Dendritic cell treated with granulocyte-macrophage colony-stimulating factor and Interleukin-4, amounts not matched to agents 40 ng/mL and 50 ng/mL, for 4 days (primary cell): Measurements from ENCODE around the gene RAB40AL.
A peak's percentile ranks its signal among the peaks of the same experiment; 100 is the strongest.
"Not testable (repeated sequence)": the region's sequence is repeated elsewhere in the genome, so short reads cannot be mapped to it uniquely, and the experiment has no call there.

Experiments used
- H3K27ac Mint-ChIP-seq: one replicate; pipeline ENCODE4 v1.8.0; 2022; ENCODE audit warnings: mild to moderate bottlenecking, mixed read lengths
- H3K27me3 Mint-ChIP-seq: one replicate; pipeline ENCODE4 v1.8.0; 2022; ENCODE audit warnings: mild to moderate bottlenecking, mixed read lengths
- H3K36me3 Mint-ChIP-seq: one replicate; pipeline ENCODE4 v1.8.0; 2022; ENCODE audit warnings: low read depth, mixed read lengths
- H3K4me1 Mint-ChIP-seq: one replicate; pipeline ENCODE4 v1.8.0; 2022; ENCODE audit warnings: low read depth, mixed read lengths
- H3K4me3 Mint-ChIP-seq: one replicate; pipeline ENCODE4 v1.8.0; 2022; ENCODE audit warnings: mild to moderate bottlenecking, moderate library complexity, mixed read lengths
- H3K9me3 Mint-ChIP-seq: one replicate; pipeline ENCODE4 v1.8.0; 2022; ENCODE audit warnings: mixed read lengths
- intact Hi-C: fragments of 100-400 bp; cut with micrococcal nuclease; formaldehyde crosslinking; loops from one replicate; pipeline ENCODE4 v1.15.0; 2022

RAB40AL gene

DNA sequence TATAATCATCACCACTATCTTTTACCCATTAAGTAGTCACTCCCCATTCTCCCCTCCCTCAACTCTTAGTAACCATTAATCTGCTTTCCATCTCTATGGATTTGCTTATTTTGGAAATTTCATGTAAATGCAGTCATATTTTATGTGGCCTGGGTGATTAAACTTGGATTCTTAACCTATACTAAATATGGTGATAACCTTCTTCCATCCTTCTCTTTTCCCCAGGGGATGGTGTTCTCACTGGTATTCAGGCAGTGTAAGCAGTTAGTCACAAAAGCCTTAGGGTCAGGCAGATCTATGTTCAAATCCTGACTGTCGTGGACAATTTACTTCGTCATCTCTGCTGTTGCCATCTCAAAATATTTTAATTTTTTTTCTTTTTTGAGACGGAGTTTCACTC, 29.6 kb downstream of the RAB40AL start:
- Mint-ChIP-seq H3K4me1 (no peaks in the 10 kb centered on the region), H3K9me3 (peaks cover 28% of the 10 kb centered on the region), H3K27ac (no peak overlapping the region), H3K36me3 (no peaks in the 10 kb centered on the region), H3K27me3 (no peaks in the 10 kb centered on the region), H3K4me3 (no peak overlapping the region)
- intact Hi-C loops: no loop called here

DNA sequence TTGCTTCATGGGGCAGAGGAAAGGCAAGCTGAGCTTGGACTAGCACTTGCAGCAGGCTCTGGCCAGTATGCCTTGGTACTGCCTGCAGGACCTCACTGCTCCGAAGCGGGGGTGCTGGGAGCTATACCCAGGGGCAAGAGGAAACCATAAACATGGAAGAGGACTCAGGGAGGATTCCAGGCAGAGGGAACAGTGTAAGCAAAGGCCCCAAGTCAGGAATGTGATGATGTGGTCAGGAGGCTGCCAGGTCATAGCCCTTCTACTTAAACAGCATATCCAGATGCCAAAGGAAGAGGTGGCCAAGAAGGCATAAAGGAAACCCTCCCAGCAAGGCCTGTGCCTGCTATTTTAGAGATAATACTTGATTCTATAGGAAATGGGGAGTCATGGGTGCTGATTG, 31.1 kb downstream of the RAB40AL start:
- Mint-ChIP-seq H3K4me1 (no peaks in the 10 kb centered on the region), H3K36me3 (no peaks in the 10 kb centered on the region), H3K4me3 (no peak overlapping the region), H3K27me3 (no peaks in the 10 kb centered on the region), H3K27ac (no peak overlapping the region), H3K9me3 (peaks cover 43% of the 10 kb centered on the region)
- intact Hi-C loops: no loop called here

GRCh38 chrX:102971536-102971935, 34.5 kb downstream of the RAB40AL start:
- H3K4me3 Mint-ChIP-seq, H3K27ac Mint-ChIP-seq, intact Hi-C loops, H3K4me1 Mint-ChIP-seq, H3K27me3 Mint-ChIP-seq, H3K36me3 Mint-ChIP-seq: not testable (repeated sequence)
- peaks cover 51% of the 10 kb centered on the region for H3K9me3 Mint-ChIP-seq

- H3K4me3 Mint-ChIP-seq: no peak overlapping the region
- peaks cover 8% of the 10 kb centered on the region for H3K4me1 Mint-ChIP-seq
- H3K9me3 Mint-ChIP-seq: peaks cover 40% of the 10 kb centered on the region
- H3K27me3 Mint-ChIP-seq: no peaks in the 10 kb centered on the region
- H3K27ac Mint-ChIP-seq: no peak overlapping the region
- intact Hi-C loops: no loop called here
- no peaks in the 10 kb centered on the region for H3K36me3 Mint-ChIP-seq
Observed at GRCh38 chrX:102975016-102975415, 37.9 kb downstream of the RAB40AL start.

DNA sequence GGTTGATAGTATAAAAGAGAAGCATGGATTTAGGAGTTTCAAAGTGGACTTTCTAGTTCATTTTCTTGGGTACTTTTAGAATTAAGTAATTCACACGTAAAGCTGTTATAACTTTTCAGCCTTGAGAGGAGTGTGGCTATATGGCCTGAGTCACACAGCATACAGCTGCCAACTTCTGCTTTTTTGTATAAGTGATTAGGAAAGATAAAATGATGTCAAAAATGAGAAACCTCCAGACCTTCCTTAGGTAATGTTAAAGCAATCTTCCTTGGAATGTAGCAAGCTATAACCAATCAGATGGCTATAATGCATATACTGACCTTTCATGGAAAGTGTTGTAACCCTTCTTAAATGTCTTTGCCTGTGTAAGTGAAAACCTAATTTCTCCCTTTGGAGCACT, 39.2 kb downstream of the RAB40AL start:
- no peak overlapping the region for H3K27ac Mint-ChIP-seq
- H3K4me3 Mint-ChIP-seq: no peak overlapping the region
- H3K9me3 Mint-ChIP-seq: peaks cover 27% of the 10 kb centered on the region
- H3K27me3 Mint-ChIP-seq: no peaks in the 10 kb centered on the region
- intact Hi-C loops: no loop called here
- no peaks in the 10 kb centered on the region for H3K36me3 Mint-ChIP-seq
- peaks cover 8% of the 10 kb centered on the region for H3K4me1 Mint-ChIP-seq

DNA sequence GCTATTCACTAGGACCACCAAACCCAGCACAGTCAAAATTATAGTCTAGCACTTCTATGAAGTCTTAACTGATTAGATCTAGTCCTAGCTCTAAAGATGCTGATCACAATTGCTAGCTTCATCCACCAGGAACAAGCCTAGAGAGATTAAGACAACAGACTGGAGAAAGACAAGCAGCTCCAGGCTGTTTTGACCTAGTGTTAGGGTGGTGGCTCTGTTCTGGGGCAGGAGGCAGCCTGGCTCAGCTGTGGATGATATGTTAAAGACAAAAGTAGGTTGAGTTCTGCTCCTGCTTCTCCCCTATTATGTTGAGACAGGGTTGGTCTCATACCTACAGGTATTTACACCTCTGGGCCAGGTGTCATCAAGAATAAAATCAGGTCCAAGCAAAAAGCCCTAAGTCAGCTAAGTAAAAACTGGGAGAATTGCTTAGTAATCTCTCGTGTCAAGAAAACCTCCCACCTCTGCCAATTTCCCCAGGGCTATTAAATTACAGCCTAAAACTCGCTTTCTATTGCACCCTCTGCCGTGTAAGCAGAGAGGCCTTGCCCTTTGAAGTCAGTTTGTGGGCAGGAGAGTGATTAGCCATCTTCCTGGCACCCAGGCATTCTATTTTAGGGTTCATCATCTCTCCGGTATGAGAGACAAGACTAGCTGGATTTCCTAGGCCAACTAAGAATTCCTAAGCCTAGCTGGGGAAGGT, 39.9 kb downstream of the RAB40AL start:
- H3K27ac Mint-ChIP-seq: no peak overlapping the region
- peaks cover 8% of the 10 kb centered on the region for H3K4me1 Mint-ChIP-seq
- intact Hi-C loops: no loop called here
- peaks cover 21% of the 10 kb centered on the region for H3K9me3 Mint-ChIP-seq
- no peaks in the 10 kb centered on the region for H3K36me3 Mint-ChIP-seq
- no peak overlapping the region for H3K4me3 Mint-ChIP-seq
- no peaks in the 10 kb centered on the region for H3K27me3 Mint-ChIP-seq

DNA sequence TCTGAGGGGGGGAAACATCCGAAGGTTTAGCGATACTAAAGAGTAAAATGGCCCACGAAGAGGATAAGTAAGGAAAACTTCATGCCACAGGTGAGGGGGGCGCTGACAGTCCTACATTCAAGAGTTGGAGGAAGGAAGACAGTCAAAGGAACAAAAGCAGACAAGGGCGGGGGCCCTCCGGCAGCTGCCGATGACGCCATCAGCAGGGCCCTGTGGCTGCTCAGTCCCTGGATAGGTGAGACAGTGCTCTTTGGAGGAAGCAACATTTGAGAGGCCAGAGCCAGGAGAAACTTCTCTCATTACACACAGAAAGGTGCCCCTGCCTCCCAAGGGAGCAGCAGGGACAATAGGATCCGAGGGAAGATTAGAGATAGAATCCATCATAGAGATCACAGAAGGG, 41.5 kb downstream of the RAB40AL start:
- Mint-ChIP-seq H3K36me3 (no peaks in the 10 kb centered on the region), H3K9me3 (peaks cover 4% of the 10 kb centered on the region), H3K27ac (no peak overlapping the region), H3K4me3 (no peak overlapping the region), H3K27me3 (no peaks in the 10 kb centered on the region), H3K4me1 (peaks cover 22% of the 10 kb centered on the region)
- intact Hi-C loops: no loop called here

DNA sequence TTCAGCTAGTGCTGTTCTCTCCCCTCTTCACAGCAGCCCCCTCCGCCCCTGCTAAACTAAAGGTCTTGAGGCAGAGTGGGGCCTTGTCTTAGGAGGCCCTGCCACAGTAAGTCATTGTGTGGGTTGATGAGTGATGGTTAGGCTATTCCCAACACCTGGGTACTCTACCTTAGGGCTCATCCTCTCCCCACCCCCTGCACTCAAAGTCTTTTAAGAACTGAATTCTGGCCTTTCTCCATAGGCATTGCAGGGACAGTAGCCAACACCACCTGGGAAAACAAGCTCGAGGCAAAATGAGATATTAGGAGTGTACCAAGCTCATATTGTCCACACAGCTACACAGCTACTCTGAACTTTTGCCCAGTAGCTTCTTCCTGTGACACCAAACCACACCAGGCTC, 42.5 kb downstream of the RAB40AL start:
- no peaks in the 10 kb centered on the region for H3K36me3 Mint-ChIP-seq
- H3K27ac Mint-ChIP-seq: no peak overlapping the region
- no peaks in the 10 kb centered on the region for H3K27me3 Mint-ChIP-seq
- H3K4me1 Mint-ChIP-seq: peaks cover 24% of the 10 kb centered on the region
- H3K9me3 Mint-ChIP-seq: no peaks in the 10 kb centered on the region
- intact Hi-C loops: no loop called here
- H3K4me3 Mint-ChIP-seq: no peak overlapping the region

- no peaks in the 10 kb centered on the region for H3K36me3 Mint-ChIP-seq
- H3K9me3 Mint-ChIP-seq: no peaks in the 10 kb centered on the region
- H3K27ac Mint-ChIP-seq: no peak overlapping the region
- no peaks in the 10 kb centered on the region for H3K27me3 Mint-ChIP-seq
- H3K4me1 Mint-ChIP-seq: peaks cover 34% of the 10 kb centered on the region
- H3K4me3 Mint-ChIP-seq: no peak overlapping the region
- intact Hi-C loops: no loop called here
Observed at GRCh38 chrX:102983205-102983604, 46.1 kb downstream of the RAB40AL start.

GRCh38 chrX:102985192-102985591, 48.1 kb downstream of the RAB40AL start:
- H3K27me3 Mint-ChIP-seq: no peaks in the 10 kb centered on the region
- H3K4me1 Mint-ChIP-seq: peaks cover 28% of the 10 kb centered on the region
- no peak overlapping the region for H3K4me3 Mint-ChIP-seq
- intact Hi-C loops: no loop called here
- peak overlapping the region; percentile 69 for H3K27ac Mint-ChIP-seq
- no peaks in the 10 kb centered on the region for H3K9me3 Mint-ChIP-seq
- no peaks in the 10 kb centered on the region for H3K36me3 Mint-ChIP-seq
